Measurements from ENCODE around the gene ZNF841.
A peak's percentile ranks its signal among the peaks of the same experiment; 100 is the strongest.
"Not testable (repeated sequence)": the region's sequence is repeated elsewhere in the genome, so short reads cannot be mapped to it uniquely, and the experiment has no call there.

ZNF841 gene

GRCh38 chr19:52095172-52096014 is at the start of gene ZNF841:
Gene ZNF841 (minus strand): TSS chr19:52095765. CDS start chr19:52084801, 10,964 bp downstream.
- DNase-seq (ENCODE audit: low read depth in 1 of 2, low spot score in 1 of 2): peak; percentile 72 to 79

- DNase-seq (ENCODE audit: low read depth in 1 of 2, low spot score in 1 of 2): no peak
These were observed 46.5 kb upstream of the ZNF841 start for GRCh38 chr19:52142001-52142595.

DNA sequence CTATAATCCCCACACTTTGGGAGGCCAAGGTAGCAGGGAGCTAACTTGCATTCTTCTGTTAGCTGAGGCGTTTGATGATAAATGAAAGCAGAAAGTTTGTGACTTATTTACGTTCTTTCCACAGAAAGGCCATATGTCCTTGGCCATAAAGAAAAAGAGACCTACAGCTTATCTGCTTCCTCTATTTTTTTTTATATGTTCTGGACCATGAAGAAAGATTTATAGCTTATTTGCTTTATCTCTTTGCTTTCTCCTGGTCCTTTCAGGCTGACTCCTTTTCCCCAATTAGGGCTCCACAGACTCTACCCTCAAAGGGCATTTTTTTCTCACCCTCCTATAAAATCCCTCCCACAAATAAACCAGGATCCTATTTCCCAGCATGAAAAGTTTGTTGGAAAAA is 45.6 kb upstream of the ZNF841 start:
- no peak for DNase-seq (ENCODE audit: low read depth in 1 of 2, low spot score in 1 of 2)

- DNase-seq (ENCODE audit: low read depth in 1 of 2, low spot score in 1 of 2): peak in 1 of 2 donors; percentile 96
These were observed 44.6 kb upstream of the ZNF841 start for GRCh38 chr19:52140032-52140710.

- DNase-seq (ENCODE audit: low read depth in 1 of 2, low spot score in 1 of 2): peak; percentile 45 to 97
These were observed 43.9 kb upstream of the ZNF841 start, which contains the start of gene ZNF616 for GRCh38 chr19:52139252-52140031. Gene ZNF616 (minus strand): TSS chr19:52139938. CDS start chr19:52130512, 9,426 bp downstream.

- no peak for DNase-seq (ENCODE audit: low read depth in 1 of 2, low spot score in 1 of 2)
These were observed 43.4 kb upstream of the ZNF841 start for GRCh38 chr19:52138983-52139251.

- DNase-seq (ENCODE audit: low read depth in 1 of 2, low spot score in 1 of 2): peak in 1 of 2 donors; percentile 21
These were observed 42.9 kb upstream of the ZNF841 start for GRCh38 chr19:52138278-52138982.

DNA sequence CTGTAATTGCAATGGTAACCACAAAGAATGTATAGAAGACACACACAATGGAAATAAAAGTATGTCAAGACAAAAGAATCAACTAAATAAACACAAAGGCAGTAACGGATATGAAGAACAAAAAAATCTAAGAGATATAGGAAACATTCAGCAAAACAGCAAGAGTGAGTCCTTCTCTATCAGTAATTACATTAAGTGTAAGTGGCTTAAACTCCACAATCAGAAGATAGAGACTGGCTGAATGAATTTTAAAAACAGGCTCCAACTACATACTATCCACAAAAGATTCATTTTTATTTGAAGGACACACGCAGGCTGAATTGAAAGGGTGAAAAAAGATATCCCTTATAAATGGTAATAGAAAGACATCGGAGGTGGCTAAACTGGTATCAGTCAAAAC is 24.7 kb upstream of the ZNF841 start:
- no peak for DNase-seq (ENCODE audit: low read depth in 1 of 2, low spot score in 1 of 2)

DNA sequence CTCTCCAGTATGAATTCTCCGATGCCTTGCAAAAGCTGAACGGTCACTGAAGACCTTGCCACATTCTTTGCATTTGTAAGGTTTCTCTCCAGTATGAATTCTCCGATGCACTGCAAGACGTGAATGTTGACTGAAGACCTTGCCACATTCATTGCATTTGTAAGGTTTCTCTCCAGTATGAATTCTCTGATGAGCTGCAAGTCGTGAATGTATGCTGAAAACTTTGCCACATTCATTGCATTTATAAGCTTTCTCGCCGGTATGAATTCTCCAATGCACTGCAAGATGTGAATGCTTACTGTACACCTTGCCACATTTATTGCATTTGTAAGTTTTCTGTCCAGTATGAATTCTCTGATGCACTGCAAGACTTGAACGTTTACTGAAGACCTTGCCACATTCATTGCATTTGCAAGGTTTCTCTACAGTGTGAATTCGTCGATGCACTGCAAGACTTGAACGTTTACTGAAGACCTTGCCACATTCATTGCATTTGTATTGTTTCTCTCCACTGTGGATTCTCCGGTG is 20.0 kb upstream of the ZNF841 start:
- DNase-seq (ENCODE audit: low read depth in 1 of 2, low spot score in 1 of 2): no peak

- no peak for DNase-seq (ENCODE audit: low read depth in 1 of 2, low spot score in 1 of 2)
These were observed 19.1 kb upstream of the ZNF841 start for GRCh38 chr19:52114691-52115090.

GRCh38 chr19:52112624-52113023 is 17.1 kb upstream of the ZNF841 start:
- no peak for DNase-seq (ENCODE audit: low read depth in 1 of 2, low spot score in 1 of 2)

DNA sequence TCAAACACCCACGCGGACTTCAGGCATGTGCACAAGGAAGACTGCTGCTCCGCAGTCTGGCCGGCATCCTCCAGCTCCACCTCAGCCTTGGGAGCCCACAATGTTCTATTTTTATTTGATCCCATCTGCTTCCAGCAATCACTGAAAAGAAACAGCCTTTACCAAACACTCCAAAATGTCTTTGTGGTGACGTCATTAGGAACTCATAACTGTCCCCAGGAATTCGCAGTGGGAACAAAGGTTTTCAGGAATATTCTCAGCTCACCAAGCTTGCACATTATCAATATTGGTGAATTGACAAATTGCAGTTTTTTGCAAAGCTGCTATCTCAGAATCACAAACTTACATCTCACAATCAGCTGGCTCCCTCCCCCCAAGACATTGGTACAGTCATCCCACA is 15.2 kb upstream of the ZNF841 start:
- DNase-seq (ENCODE audit: low read depth in 1 of 2, low spot score in 1 of 2): no peak

DNA sequence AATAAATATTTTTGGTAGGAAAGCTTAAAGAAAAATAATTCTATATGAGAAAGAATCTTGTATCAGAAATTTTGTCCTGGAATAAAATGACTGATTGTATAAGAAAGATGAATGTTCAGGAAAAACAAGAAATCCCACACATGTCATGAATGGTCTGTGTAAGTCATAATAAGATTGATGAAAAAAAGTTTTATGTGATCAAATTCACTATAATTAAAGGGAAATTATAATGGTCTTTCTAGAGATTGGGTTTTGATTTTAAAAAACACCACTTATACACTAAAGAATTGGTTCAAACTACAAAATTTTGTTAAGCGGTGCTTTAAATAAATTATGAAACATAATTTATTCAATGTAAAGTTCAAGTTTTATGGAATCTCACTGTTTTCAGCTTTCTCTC is 7.2 kb upstream of the ZNF841 start:
- no peak for DNase-seq (ENCODE audit: low read depth in 1 of 2, low spot score in 1 of 2)

DNA sequence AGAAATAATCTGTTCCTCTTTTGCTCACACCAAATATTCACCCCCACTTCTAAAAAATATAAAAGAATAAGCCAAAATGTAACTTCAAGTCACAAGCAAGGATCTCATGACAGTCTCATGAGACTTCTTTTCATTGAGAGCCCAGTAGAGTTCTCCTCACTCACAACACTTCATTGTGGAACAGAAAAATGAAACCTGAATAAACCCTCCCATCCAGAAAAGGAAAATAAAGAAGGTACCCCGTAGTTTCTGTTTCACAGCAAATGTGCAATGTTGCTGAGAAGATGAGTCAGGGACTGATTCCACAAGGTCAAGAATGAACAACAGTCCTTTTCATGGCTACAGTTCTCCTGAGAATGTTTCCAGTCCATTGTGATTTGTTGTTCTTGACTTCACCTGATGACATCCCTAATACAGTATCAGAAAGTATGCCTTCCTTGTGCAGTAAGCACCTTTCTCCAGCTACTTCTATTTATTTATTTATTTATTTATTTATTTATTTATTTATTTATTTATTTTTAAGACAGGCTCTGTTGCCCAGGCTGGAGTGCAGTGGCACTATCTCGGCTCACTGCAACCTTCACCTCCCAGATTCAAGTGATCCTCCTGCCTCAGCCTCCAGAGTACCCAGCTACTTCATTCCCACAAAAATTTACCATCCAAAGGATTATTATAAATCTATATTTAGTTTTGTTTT is 6.4 kb upstream of the ZNF841 start:
- DNase-seq (ENCODE audit: low read depth in 1 of 2, low spot score in 1 of 2): no peak

DNA sequence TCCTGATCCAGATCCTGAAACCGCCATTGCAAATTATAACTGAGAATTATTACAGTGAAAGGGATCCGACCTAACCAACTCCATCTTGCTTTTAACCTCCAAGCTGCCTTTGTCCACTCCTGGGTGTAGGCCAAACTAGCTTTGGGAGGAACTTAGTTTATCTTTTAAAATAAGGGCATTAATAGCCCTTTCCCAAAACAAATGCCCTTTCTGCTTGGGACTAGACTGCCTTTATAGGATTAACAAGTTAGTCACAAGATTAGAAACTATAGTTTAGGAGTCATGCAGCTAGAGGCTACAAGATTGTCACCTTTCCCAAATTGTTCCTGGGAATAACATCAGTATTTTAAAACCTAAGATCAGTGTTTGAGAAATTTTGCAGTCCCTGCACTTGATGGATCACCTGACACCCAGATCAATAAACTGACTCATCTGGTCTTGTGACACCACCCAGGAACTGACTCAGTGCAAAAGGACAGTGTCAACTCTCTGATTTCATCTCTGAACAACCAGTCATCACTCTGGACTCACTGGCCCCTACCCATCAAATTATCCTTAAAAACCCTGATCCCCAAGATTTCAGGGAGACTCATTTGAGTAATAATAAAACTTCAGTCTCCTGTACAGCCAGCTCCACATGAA is 4.1 kb upstream of the ZNF841 start:
- no peak for DNase-seq (ENCODE audit: low read depth in 1 of 2, low spot score in 1 of 2)

GRCh38 chr19:52096416-52096815 is 851 bp upstream of the ZNF841 start:
- not testable (repeated sequence) for DNase-seq (ENCODE audit: low read depth in 1 of 2, low spot score in 1 of 2)

- DNase-seq (ENCODE audit: low read depth in 1 of 2, low spot score in 1 of 2): no peak
These were observed 937 bp downstream of the ZNF841 start for GRCh38 chr19:52094526-52095130.

DNA sequence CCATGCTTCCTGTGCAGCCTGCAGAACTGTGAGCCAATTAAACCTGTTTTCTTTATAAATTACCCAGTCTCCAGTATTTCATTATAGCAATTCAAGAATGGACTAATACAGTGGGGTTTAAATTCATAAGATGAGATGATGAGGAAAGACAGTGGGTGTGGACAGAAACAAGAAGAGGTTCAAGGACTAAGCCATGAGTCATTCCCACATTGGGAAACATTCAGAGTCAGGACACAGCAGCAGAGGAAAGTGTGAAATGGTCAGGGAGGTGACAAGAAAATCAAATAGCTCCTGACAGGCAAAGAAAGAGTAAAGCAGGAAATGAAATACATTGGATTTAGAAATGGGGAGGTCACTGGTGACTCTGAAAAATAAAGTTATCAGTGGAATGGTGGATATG is 9.1 kb downstream of the ZNF841 start:
- no peak for DNase-seq (ENCODE audit: low read depth in 1 of 2, low spot score in 1 of 2)

GRCh38 chr19:52070496-52070895 is 25.1 kb downstream of the ZNF841 start:
- DNase-seq (ENCODE audit: low read depth in 1 of 2, low spot score in 1 of 2): no peak
